ENCODE measurements around the gene PRKD3.
A peak's percentile ranks its signal among the peaks of the same experiment; 100 is the strongest.

PRKD3 gene

GRCh38 chr2:37287966-37288365 lies 36.7 kb downstream of the PRKD3 start:
- no peak overlapping the region for H3K23ac ChIP-seq (ENCODE audit: low read length in 2 of 2)
- peaks cover 2% of the 10 kb centered on the region for H3K4me1 ChIP-seq (ENCODE audit: control insufficient read depth, insufficient read depth, low read depth, low read length)
- no peak overlapping the region for H2BK5ac ChIP-seq (ENCODE audit: low read depth, low read length, poor library complexity, severe bottlenecking)
- no peak overlapping the region for H3K4me3 ChIP-seq (ENCODE audit: insufficient read depth in 1 of 2, low read depth in 1 of 2, low read length in 2 of 2)
- no peak overlapping the region for H3K9ac ChIP-seq (ENCODE audit: low read length)
- H2BK12ac ChIP-seq (ENCODE audit: low read length in 2 of 2): no peak overlapping the region
- no peak overlapping the region for H4K91ac ChIP-seq (ENCODE audit: low read length)
- no peak overlapping the region for H3K4me2 ChIP-seq (ENCODE audit: low read length, poor library complexity, severe bottlenecking)
- H3K18ac ChIP-seq (ENCODE audit: low read depth in 1 of 2, low read length in 2 of 2): no peak overlapping the region
- peaks cover 13% of the 10 kb centered on the region for H3K79me1 ChIP-seq (replicated peaks; ENCODE audit: low read length, poor library complexity, severe bottlenecking)
- DNase-seq: no peak
- no peak overlapping the region for H3K4ac ChIP-seq (ENCODE audit: low read depth in 1 of 2, low read length in 2 of 2)
- 93% methylated on average over 1 of the region's 2 CpGs for WGBS
- H3K27ac ChIP-seq (ENCODE audit: low read length, poor library complexity, severe bottlenecking): no peak overlapping the region
- peaks cover 3 to 65% of the 10 kb centered on the region in 2 experiments for H3K36me3 ChIP-seq (ENCODE audit: control insufficient read depth in 1 of 2, insufficient read depth in 2 of 2, low read depth in 1 of 2, low read length in 2 of 2)
- H2BK120ac ChIP-seq (ENCODE audit: low read depth, low read length): no peak overlapping the region
- no peaks in the 10 kb centered on the region for H3K27me3 ChIP-seq (ENCODE audit: control insufficient read depth in 1 of 2, insufficient read depth in 1 of 2, low read length in 2 of 2)
- H3K14ac ChIP-seq (ENCODE audit: low read length in 2 of 2): no peak overlapping the region
- H4K8ac ChIP-seq (ENCODE audit: low read length): no peak overlapping the region
- H3K9me3 ChIP-seq (ENCODE audit: control insufficient read depth, low read length): no peaks in the 10 kb centered on the region
- no peak overlapping the region for H2AFZ ChIP-seq (ENCODE audit: low read depth, low read length)
- H2BK15ac ChIP-seq (ENCODE audit: low read depth, poor library complexity, severe bottlenecking): no peak overlapping the region
- H2AK5ac ChIP-seq (ENCODE audit: low read length, severe bottlenecking): no peak overlapping the region

DNA sequence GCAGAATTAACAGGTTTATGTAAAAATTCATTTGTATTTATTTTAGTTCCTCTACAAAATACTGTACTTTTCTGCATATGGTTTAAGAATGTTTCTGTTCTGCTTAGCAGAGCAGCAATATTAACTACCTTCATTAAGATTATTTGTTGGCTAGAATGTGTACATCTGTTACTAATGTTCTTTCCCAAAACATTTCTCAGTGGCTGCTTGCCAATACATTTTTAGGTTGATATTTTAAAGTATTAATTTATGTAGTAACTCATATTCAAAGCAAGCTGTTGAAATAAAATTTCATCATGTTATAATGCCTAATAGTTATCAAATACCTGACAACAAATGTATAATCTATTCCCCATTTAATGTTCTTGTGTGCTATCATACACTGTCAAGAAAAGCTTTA lies 40.3 kb downstream of the PRKD3 start:
- H2BK5ac ChIP-seq (ENCODE audit: low read depth, low read length, poor library complexity, severe bottlenecking): no peak overlapping the region
- no peaks in the 10 kb centered on the region for H3K27me3 ChIP-seq (ENCODE audit: control insufficient read depth in 1 of 2, insufficient read depth in 1 of 2, low read length in 2 of 2)
- no peak overlapping the region for H3K4me2 ChIP-seq (ENCODE audit: low read length, poor library complexity, severe bottlenecking)
- H3K79me1 ChIP-seq (replicated peaks; ENCODE audit: low read length, poor library complexity, severe bottlenecking): peaks cover 7% of the 10 kb centered on the region
- H2BK120ac ChIP-seq (ENCODE audit: low read depth, low read length): no peak overlapping the region
- H3K9ac ChIP-seq (ENCODE audit: low read length): peak overlapping the region; percentile 56
- DNase-seq: no peak
- H2BK12ac ChIP-seq (ENCODE audit: low read length in 2 of 2): no peak overlapping the region
- peaks cover 3 to 71% of the 10 kb centered on the region in 2 experiments for H3K36me3 ChIP-seq (ENCODE audit: control insufficient read depth in 1 of 2, insufficient read depth in 2 of 2, low read depth in 1 of 2, low read length in 2 of 2)
- no peak overlapping the region for H2BK15ac ChIP-seq (ENCODE audit: low read depth, poor library complexity, severe bottlenecking)
- no peaks in the 10 kb centered on the region for H3K9me3 ChIP-seq (ENCODE audit: control insufficient read depth, low read length)
- H3K4ac ChIP-seq (ENCODE audit: low read depth in 1 of 2, low read length in 2 of 2): no peak overlapping the region
- peaks cover 2% of the 10 kb centered on the region for H3K4me1 ChIP-seq (ENCODE audit: control insufficient read depth, insufficient read depth, low read depth, low read length)
- no peak overlapping the region for H4K8ac ChIP-seq (ENCODE audit: low read length)
- no peak overlapping the region for H3K23ac ChIP-seq (ENCODE audit: low read length in 2 of 2)
- H3K18ac ChIP-seq (ENCODE audit: low read depth in 1 of 2, low read length in 2 of 2): no peak overlapping the region
- no peak overlapping the region for H4K91ac ChIP-seq (ENCODE audit: low read length)
- no peak overlapping the region for H3K4me3 ChIP-seq (ENCODE audit: insufficient read depth in 1 of 2, low read depth in 1 of 2, low read length in 2 of 2)
- H2AFZ ChIP-seq (ENCODE audit: low read depth, low read length): no peak overlapping the region
- no peak overlapping the region for H3K27ac ChIP-seq (ENCODE audit: low read length, poor library complexity, severe bottlenecking)
- no peak overlapping the region for H2AK5ac ChIP-seq (ENCODE audit: low read length, severe bottlenecking)
- H3K14ac ChIP-seq (ENCODE audit: low read length in 2 of 2): no peak overlapping the region

- no peak overlapping the region for H2BK15ac ChIP-seq (ENCODE audit: low read depth, poor library complexity, severe bottlenecking)
- H3K9ac ChIP-seq (ENCODE audit: low read length): peak overlapping the region; percentile 58
- H4K91ac ChIP-seq (ENCODE audit: low read length): no peak overlapping the region
- H3K23ac ChIP-seq (ENCODE audit: low read length in 2 of 2): no peak overlapping the region
- H3K4ac ChIP-seq (ENCODE audit: low read depth in 1 of 2, low read length in 2 of 2): no peak overlapping the region
- no peak overlapping the region for H2AK5ac ChIP-seq (ENCODE audit: low read length, severe bottlenecking)
- no peak overlapping the region for H2BK12ac ChIP-seq (ENCODE audit: low read length in 2 of 2)
- H2BK120ac ChIP-seq (ENCODE audit: low read depth, low read length): no peak overlapping the region
- peaks cover 2% of the 10 kb centered on the region for H3K4me1 ChIP-seq (ENCODE audit: control insufficient read depth, insufficient read depth, low read depth, low read length)
- peak overlapping the region in 1 of 2 experiments; percentile 40 for H3K4me3 ChIP-seq (ENCODE audit: insufficient read depth in 1 of 2, low read depth in 1 of 2, low read length in 2 of 2)
- no peak overlapping the region for H2BK5ac ChIP-seq (ENCODE audit: low read depth, low read length, poor library complexity, severe bottlenecking)
- peak; percentile 46 for DNase-seq
- no peak overlapping the region for H3K18ac ChIP-seq (ENCODE audit: low read depth in 1 of 2, low read length in 2 of 2)
- peaks cover 6% of the 10 kb centered on the region for H3K79me1 ChIP-seq (replicated peaks; ENCODE audit: low read length, poor library complexity, severe bottlenecking)
- no peak overlapping the region for H3K4me2 ChIP-seq (ENCODE audit: low read length, poor library complexity, severe bottlenecking)
- no peaks in the 10 kb centered on the region for H3K9me3 ChIP-seq (ENCODE audit: control insufficient read depth, low read length)
- H2AFZ ChIP-seq (ENCODE audit: low read depth, low read length): no peak overlapping the region
- 100% methylated on average over 1 of the region's 2 CpGs for WGBS
- peak overlapping the region; percentile 41 for H3K27ac ChIP-seq (ENCODE audit: low read length, poor library complexity, severe bottlenecking)
- H4K8ac ChIP-seq (ENCODE audit: low read length): no peak overlapping the region
- no peaks in the 10 kb centered on the region for H3K27me3 ChIP-seq (ENCODE audit: control insufficient read depth in 1 of 2, insufficient read depth in 1 of 2, low read length in 2 of 2)
- H3K14ac ChIP-seq (ENCODE audit: low read length in 2 of 2): no peak overlapping the region
- peaks cover 6 to 69% of the 10 kb centered on the region in 2 experiments for H3K36me3 ChIP-seq (ENCODE audit: control insufficient read depth in 1 of 2, insufficient read depth in 2 of 2, low read depth in 1 of 2, low read length in 2 of 2)
Observed at GRCh38 chr2:37283207-37283606, 41.4 kb downstream of the PRKD3 start.

GRCh38 chr2:37282746-37283145 lies 41.9 kb downstream of the PRKD3 start:
- H3K27me3 ChIP-seq (ENCODE audit: control insufficient read depth in 1 of 2, insufficient read depth in 1 of 2, low read length in 2 of 2): no peaks in the 10 kb centered on the region
- no peak overlapping the region for H3K18ac ChIP-seq (ENCODE audit: low read depth in 1 of 2, low read length in 2 of 2)
- no peak overlapping the region for H4K8ac ChIP-seq (ENCODE audit: low read length)
- no peak overlapping the region for H2BK12ac ChIP-seq (ENCODE audit: low read length in 2 of 2)
- no peak overlapping the region for H3K4ac ChIP-seq (ENCODE audit: low read depth in 1 of 2, low read length in 2 of 2)
- H3K79me1 ChIP-seq (replicated peaks; ENCODE audit: low read length, poor library complexity, severe bottlenecking): peaks cover 8% of the 10 kb centered on the region
- no peak overlapping the region for H2BK120ac ChIP-seq (ENCODE audit: low read depth, low read length)
- peaks cover 6 to 69% of the 10 kb centered on the region in 2 experiments for H3K36me3 ChIP-seq (ENCODE audit: control insufficient read depth in 1 of 2, insufficient read depth in 2 of 2, low read depth in 1 of 2, low read length in 2 of 2)
- no peak overlapping the region for H3K23ac ChIP-seq (ENCODE audit: low read length in 2 of 2)
- peak overlapping the region; percentile 31 for H3K9ac ChIP-seq (ENCODE audit: low read length)
- no peak overlapping the region for H3K4me3 ChIP-seq (ENCODE audit: insufficient read depth in 1 of 2, low read depth in 1 of 2, low read length in 2 of 2)
- no peak overlapping the region for H4K91ac ChIP-seq (ENCODE audit: low read length)
- peak overlapping the region; percentile 41 for H3K27ac ChIP-seq (ENCODE audit: low read length, poor library complexity, severe bottlenecking)
- no peak overlapping the region for H3K14ac ChIP-seq (ENCODE audit: low read length in 2 of 2)
- H2AFZ ChIP-seq (ENCODE audit: low read depth, low read length): no peak overlapping the region
- no peak overlapping the region for H2BK15ac ChIP-seq (ENCODE audit: low read depth, poor library complexity, severe bottlenecking)
- no peak overlapping the region for H3K4me2 ChIP-seq (ENCODE audit: low read length, poor library complexity, severe bottlenecking)
- WGBS: 84% methylated on average over 2 of the region's 2 CpGs
- no peak overlapping the region for H2AK5ac ChIP-seq (ENCODE audit: low read length, severe bottlenecking)
- H3K9me3 ChIP-seq (ENCODE audit: control insufficient read depth, low read length): no peaks in the 10 kb centered on the region
- peaks cover 2% of the 10 kb centered on the region for H3K4me1 ChIP-seq (ENCODE audit: control insufficient read depth, insufficient read depth, low read depth, low read length)
- no peak overlapping the region for H2BK5ac ChIP-seq (ENCODE audit: low read depth, low read length, poor library complexity, severe bottlenecking)
- no peak for DNase-seq
